SU-DHL-6 (cell line): Measurements from ENCODE around the gene SEPHS2.

Experiments used
- H2AFZ ChIP-seq: fragments of 200-600 bp; sonication (generic); 2 replicates; pipeline ENCODE4 v1.6.1; 2014; ENCODE audit warnings: low read depth, mild to moderate bottlenecking, moderate library complexity, mixed read lengths, antibody characterized with exemption, low read length; ENCODE audit not compliant: severe bottlenecking
- H3F3A ChIP-seq: fragments of 200-600 bp; shearing (Covaris generic); 2 replicates; pipeline ENCODE4 v1.6.0; 2016; ENCODE audit warnings: antibody characterized with exemption, mild to moderate bottlenecking; ENCODE audit not compliant: insufficient read depth
- H3K27ac ChIP-seq: fragments of 200-600 bp; sonication (generic); 2 replicates; pipeline ENCODE4 v1.5.1; 2016; ENCODE audit warnings: low read depth, mild to moderate bottlenecking, low read length, moderate library complexity, mixed read lengths
- H3K27me3 ChIP-seq: fragments of 200-600 bp; sonication (generic), shearing (Covaris generic); 2 replicates; pipeline ENCODE4 v1.6.0; 2014; ENCODE audit warnings: mild to moderate bottlenecking, low read length
- H3K36me3 ChIP-seq: fragments of 200-600 bp; sonication (generic); 2 replicates; pipeline ENCODE4 v1.6.1; 2014; ENCODE audit warnings: mild to moderate bottlenecking, low read length, mixed read lengths
- H3K4me2 ChIP-seq: fragments of 300-600, 200-600 bp; shearing (Covaris generic), sonication (generic); 2 replicates; pipeline ENCODE4 v1.6.0; 2014; ENCODE audit warnings: low read length, low read depth, mild to moderate bottlenecking; ENCODE audit not compliant: poor library complexity, severe bottlenecking
- H3K4me3 ChIP-seq: fragments of 200-600 bp; sonication (generic); 2 replicates; pipeline ENCODE4 v1.5.1; 2014; ENCODE audit warnings: antibody characterized with exemption, low read length, mild to moderate bottlenecking, mixed read lengths; ENCODE audit not compliant: insufficient read depth, poor library complexity, severe bottlenecking
- H3K79me2 ChIP-seq: fragments of 200-600 bp; sonication (generic); 2 replicates; pipeline ENCODE4 v1.6.1; 2014; ENCODE audit warnings: mild to moderate bottlenecking, low read length, moderate library complexity; ENCODE audit not compliant: insufficient read depth
- H3K9ac ChIP-seq: fragments of 200-600 bp; sonication (generic); 2 replicates; pipeline ENCODE4 v1.7.0; 2014; ENCODE audit warnings: mild to moderate bottlenecking, low read length
- H3K9me2 ChIP-seq: fragments of 200-600 bp; sonication (generic); replicated peaks from 2 replicates; pipeline ENCODE4 v1.6.1; 2014; ENCODE audit warnings: low read length; ENCODE audit not compliant: insufficient read depth
- H3K9me3 ChIP-seq: fragments of 200-600 bp; sonication (generic); 2 replicates; pipeline ENCODE4 v1.6.1; 2014; ENCODE audit warnings: low read length, mixed read lengths; ENCODE audit not compliant: insufficient read depth
- H4K20me1 ChIP-seq: fragments of 200-600 bp; sonication (generic); 2 replicates; pipeline ENCODE4 v1.6.1; 2014; ENCODE audit warnings: low read depth, mild to moderate bottlenecking, antibody characterized with exemption, low read length, moderate library complexity, mixed read lengths
- EZH2phosphoT487 ChIP-seq: fragments of 200-600 bp; sonication (generic), shearing (Covaris generic); conservative IDR thresholded peaks from 2 replicates; pipeline ENCODE4 v1.6.1; 2018; ENCODE audit warnings: mild to moderate bottlenecking, antibody characterized with exemption, low read length, moderate library complexity, mixed read lengths
- TF ChIP-seq, protein P1 (sequence below): fragments of 200-600 bp; sonication (generic); IDR thresholded peaks from one replicate; pipeline ENCODE4 v1.5.1; 2017; ENCODE audit warnings: antibody characterized with exemption, mild to moderate bottlenecking, low read length, moderate library complexity; ENCODE audit not compliant: insufficient read depth, poor library complexity, severe bottlenecking

SEPHS2 gene

DNA sequence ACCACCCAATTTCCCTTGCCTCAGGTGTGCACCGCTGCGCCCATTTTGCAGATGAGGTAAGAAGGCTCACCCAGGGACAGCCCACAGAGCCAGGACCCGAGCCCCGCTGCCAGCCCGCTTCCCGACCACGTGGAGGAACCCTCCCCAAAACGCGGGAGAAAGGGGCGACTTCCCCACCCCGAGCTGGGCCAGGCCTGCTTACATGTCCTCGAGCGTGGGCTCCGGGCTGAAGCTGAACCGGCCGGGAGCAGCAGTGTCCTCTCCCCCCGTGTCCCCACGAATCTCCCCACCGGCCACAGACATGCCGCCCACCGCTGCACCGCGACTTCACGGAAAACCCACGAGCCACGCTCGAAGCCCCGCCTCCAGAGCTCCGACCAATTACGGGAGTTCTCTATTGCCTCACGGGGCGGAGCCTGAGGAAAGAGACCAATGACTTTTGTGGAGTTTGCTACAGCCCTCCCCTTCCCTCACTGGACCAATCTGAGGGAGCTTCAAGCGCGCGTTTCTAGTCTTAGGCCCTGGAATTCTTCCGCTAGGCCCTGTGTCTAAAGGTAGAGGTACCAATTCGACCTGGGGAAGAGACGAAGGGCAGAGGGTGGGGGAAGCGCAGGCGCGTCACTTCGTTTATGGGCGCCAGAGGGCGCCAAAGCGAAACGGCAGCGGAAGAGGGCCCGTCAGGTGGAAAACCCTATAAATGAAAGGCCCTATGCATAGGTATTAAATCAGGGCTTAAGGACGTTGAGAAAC is 15.8 kb downstream of the SEPHS2 start, which contains the start of gene DCTPP1:
TSS of gene DCTPP1 (minus strand) at position 353 of the 750 bp plus-strand sequence. CDS start at position 303, 50 bp downstream.
- H3K36me3 ChIP-seq, result peaks cover 9% of the 10 kb centered on the region
- peaks cover 34% of the 10 kb centered on the region for H3K79me2 ChIP-seq
- peak within 1 kb of the TSS; percentile 77 for H2AFZ ChIP-seq
- no peaks in the 10 kb centered on the region; the same call in 1 of the 2 replicates for H4K20me1 ChIP-seq
- H3K27ac ChIP-seq, result peak within 1 kb of the TSS; percentile 63
- no peaks in the 10 kb centered on the region for H3K27me3 ChIP-seq
- TF ChIP-seq EZH2phosphoT487, result no peak
- TF ChIP-seq, protein P1, sequence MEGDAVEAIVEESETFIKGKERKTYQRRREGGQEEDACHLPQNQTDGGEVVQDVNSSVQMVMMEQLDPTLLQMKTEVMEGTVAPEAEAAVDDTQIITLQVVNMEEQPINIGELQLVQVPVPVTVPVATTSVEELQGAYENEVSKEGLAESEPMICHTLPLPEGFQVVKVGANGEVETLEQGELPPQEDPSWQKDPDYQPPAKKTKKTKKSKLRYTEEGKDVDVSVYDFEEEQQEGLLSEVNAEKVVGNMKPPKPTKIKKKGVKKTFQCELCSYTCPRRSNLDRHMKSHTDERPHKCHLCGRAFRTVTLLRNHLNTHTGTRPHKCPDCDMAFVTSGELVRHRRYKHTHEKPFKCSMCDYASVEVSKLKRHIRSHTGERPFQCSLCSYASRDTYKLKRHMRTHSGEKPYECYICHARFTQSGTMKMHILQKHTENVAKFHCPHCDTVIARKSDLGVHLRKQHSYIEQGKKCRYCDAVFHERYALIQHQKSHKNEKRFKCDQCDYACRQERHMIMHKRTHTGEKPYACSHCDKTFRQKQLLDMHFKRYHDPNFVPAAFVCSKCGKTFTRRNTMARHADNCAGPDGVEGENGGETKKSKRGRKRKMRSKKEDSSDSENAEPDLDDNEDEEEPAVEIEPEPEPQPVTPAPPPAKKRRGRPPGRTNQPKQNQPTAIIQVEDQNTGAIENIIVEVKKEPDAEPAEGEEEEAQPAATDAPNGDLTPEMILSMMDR, result peak; percentile 89
- H3K4me2 ChIP-seq, result peak within 1 kb of the TSS; percentile 81
- H3K9me2 ChIP-seq, result no peaks in the 10 kb centered on the region
- H3F3A ChIP-seq, result no peaks in the 10 kb centered on the region
- peak within 1 kb of the TSS; percentile 82 for H3K9ac ChIP-seq
- peak within 1 kb of the TSS; percentile 83 for H3K4me3 ChIP-seq
- no peaks in the 10 kb centered on the region for H3K9me3 ChIP-seq

DNA sequence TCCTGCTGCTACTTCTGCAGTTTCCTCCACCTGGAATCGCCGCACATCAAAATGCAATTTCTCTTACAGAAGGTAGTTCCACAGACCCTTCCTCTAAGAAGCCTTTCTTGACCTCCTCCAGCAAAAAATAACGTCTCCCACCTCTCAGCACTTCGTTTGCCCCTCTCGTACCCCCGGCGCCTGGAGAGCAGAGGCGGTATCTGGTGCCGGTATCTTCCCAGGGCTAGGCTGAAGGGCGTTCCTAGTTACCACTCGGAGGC is 16.3 kb downstream of the SEPHS2 start:
- peak overlapping the region; percentile 58 for H3K27ac ChIP-seq
- no peaks in the 10 kb centered on the region for H3K9me3 ChIP-seq
- H3F3A ChIP-seq, result no peaks in the 10 kb centered on the region
- H2AFZ ChIP-seq, result no peak overlapping the region
- H3K4me2 ChIP-seq, result peak overlapping the region; percentile 81
- peaks cover 9% of the 10 kb centered on the region for H3K36me3 ChIP-seq
- H3K4me3 ChIP-seq, result peak overlapping the region; percentile 83
- H3K27me3 ChIP-seq, result no peaks in the 10 kb centered on the region
- H3K9ac ChIP-seq, result peak overlapping the region; percentile 82
- no peaks in the 10 kb centered on the region; the same call in 1 of the 2 replicates for H4K20me1 ChIP-seq
- TF ChIP-seq, protein P1, result no peak
- no peak for TF ChIP-seq EZH2phosphoT487
- H3K9me2 ChIP-seq, result no peaks in the 10 kb centered on the region
- peaks cover 39% of the 10 kb centered on the region for H3K79me2 ChIP-seq

DNA sequence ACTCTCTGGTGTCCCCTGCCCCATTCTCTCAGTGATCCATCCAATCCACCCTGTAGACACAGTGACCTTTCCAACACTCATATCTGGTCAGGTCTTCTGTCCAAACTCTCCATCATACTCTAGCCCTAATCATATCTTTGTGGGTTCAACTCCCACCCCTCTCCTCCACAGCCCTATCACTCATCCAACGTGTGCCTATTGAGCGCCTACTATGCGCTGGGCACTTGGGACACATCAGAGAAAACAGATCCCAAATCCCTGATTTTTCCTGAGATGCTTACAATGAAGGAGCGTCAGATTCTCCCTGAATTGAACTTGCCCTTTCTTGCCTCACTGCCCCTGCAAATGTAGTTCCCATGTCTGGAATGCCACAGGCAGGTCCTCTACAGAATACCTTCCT is 17.6 kb downstream of the SEPHS2 start:
- Histone ChIP-seq H3K36me3 (peaks cover 9% of the 10 kb centered on the region), H3K27ac (no peak overlapping the region), H2AFZ (no peak overlapping the region), H3K4me2 (peak overlapping the region; percentile 81), H3K9me2 (no peaks in the 10 kb centered on the region), H3K79me2 (peaks cover 44% of the 10 kb centered on the region), H3K27me3 (no peaks in the 10 kb centered on the region), H3K4me3 (no peak overlapping the region), H3K9ac (no peak overlapping the region), H3K9me3 (no peaks in the 10 kb centered on the region), H4K20me1 (no peaks in the 10 kb centered on the region; the same call in 1 of the 2 replicates), H3F3A (no peaks in the 10 kb centered on the region)
- TF ChIP-seq, protein P1, result no peak
- no peak for TF ChIP-seq EZH2phosphoT487
